HCT116 (cell line): ENCODE data around the gene PHF2.

Experiments used
- EGR1 ChIP-seq: IDR thresholded peaks from 2 replicates; pipeline ENCODE4 v1.6.1; 2012; ENCODE audit warnings: low read depth
- EZH2 ChIP-seq: fragments of 200-600 bp; sonication (generic); IDR thresholded peaks from 2 replicates; pipeline ENCODE4 v1.6.1; 2017; ENCODE audit warnings: antibody characterized with exemption, mixed run types
- EZH2phosphoT487 ChIP-seq: fragments of 200-600 bp; IDR thresholded peaks from 2 replicates; pipeline ENCODE4 v1.6.1; 2018; ENCODE audit warnings: antibody characterized with exemption, borderline replicate concordance
- FOSL1 ChIP-seq: IDR thresholded peaks from 2 replicates; pipeline ENCODE4 v1.6.1; 2012; ENCODE audit warnings: low read depth
- JUND ChIP-seq: IDR thresholded peaks from 2 replicates; pipeline ENCODE4 v1.6.1; 2012
- POLR2A ChIP-seq: IDR thresholded peaks from 2 replicates; pipeline ENCODE4 v1.7.0; 2011; ENCODE audit warnings: borderline replicate concordance; ENCODE audit not compliant: insufficient read depth, insufficient read length; ENCODE audit errors: extremely low read depth
- POLR2AphosphoS5 ChIP-seq: IDR thresholded peaks from 2 replicates; pipeline ENCODE4 v1.6.1; 2011; ENCODE audit warnings: mild to moderate bottlenecking, low read depth, low read length, moderate library complexity
- SIN3A ChIP-seq: IDR thresholded peaks from 2 replicates; pipeline ENCODE4 v1.6.1; 2012; ENCODE audit warnings: low read depth
- TF ChIP-seq, protein P1 (sequence below), 3 experiments: fragments of 200-600 bp in 1 of 3; sonication (generic) in 1 of 3; IDR thresholded peaks in 2 of 3; conservative IDR thresholded peaks in 1 of 3; 2 replicates each; pipeline ENCODE4 v1.5.1; 2012 to 2017; ENCODE audit warnings: low read depth in 2 of 3, low read length in 2 of 3, antibody characterized with exemption in 1 of 3, borderline replicate concordance in 1 of 3, control low read depth in 1 of 3, mild to moderate bottlenecking in 1 of 3, mixed read lengths in 1 of 3, mixed run types in 1 of 3, moderate library complexity in 1 of 3; ENCODE audit not compliant: insufficient read depth in 1 of 3
- TF ChIP-seq, protein P2 (sequence below): IDR thresholded peaks from 2 replicates; pipeline ENCODE4 v1.6.1; 2012
- TF ChIP-seq, protein P3 (sequence below): IDR thresholded peaks from 2 replicates; pipeline ENCODE4 v1.6.1; 2012; ENCODE audit warnings: low read depth

DNA sequence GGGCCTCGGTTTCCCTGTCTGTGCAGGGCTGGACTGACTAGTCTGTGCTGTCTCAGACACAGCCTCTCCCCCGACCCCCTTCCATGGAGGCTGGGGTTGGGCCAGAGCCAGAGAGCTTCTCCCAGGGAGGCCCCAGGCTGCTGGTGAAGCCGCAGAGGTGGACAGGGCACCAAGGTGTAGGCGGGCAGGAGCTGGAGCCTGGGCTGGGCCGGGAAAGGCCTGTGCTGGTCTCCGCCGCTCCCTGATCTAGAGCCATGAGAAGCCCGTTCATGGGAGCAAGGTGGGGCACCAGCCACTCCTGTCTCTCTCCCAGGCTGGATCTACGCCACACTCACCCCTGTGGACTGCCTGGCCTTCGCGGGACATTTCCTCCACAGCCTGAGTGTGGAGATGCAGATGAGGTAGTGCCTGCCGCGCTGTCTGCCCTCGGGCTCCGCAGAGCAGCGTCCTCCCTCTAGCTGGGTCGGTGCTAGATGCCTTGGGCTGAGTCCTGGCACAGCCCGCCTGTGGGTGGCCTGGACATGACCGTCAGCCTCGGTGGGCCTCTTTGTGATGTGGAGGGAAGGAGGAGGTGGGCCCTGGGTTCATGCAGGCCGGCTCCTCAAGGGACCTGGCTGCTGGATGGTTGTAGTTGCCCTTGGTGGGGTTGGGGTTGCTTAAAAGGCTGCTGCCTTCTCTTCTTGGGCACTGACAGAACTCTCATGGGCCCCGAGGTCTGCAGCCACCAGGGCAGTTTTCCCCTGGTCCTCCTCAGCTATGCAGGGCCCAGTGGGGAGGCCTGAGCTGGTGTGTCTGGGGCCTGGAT lies 79.4 kb downstream of the PHF2 start:
- TF ChIP-seq EZH2, result no peak
- no peak for TF ChIP-seq POLR2AphosphoS5
- TF ChIP-seq EGR1, result no peak
- TF ChIP-seq FOSL1, result no peak
- TF ChIP-seq, protein P1, sequence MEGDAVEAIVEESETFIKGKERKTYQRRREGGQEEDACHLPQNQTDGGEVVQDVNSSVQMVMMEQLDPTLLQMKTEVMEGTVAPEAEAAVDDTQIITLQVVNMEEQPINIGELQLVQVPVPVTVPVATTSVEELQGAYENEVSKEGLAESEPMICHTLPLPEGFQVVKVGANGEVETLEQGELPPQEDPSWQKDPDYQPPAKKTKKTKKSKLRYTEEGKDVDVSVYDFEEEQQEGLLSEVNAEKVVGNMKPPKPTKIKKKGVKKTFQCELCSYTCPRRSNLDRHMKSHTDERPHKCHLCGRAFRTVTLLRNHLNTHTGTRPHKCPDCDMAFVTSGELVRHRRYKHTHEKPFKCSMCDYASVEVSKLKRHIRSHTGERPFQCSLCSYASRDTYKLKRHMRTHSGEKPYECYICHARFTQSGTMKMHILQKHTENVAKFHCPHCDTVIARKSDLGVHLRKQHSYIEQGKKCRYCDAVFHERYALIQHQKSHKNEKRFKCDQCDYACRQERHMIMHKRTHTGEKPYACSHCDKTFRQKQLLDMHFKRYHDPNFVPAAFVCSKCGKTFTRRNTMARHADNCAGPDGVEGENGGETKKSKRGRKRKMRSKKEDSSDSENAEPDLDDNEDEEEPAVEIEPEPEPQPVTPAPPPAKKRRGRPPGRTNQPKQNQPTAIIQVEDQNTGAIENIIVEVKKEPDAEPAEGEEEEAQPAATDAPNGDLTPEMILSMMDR (IDR thresholded peaks at IDR 0.05 in 2 of 3, conservative IDR thresholded peaks at IDR 0.05 in 1 of 3; ENCODE audit: borderline replicate concordance in 1 of 3, insufficient read depth in 1 of 3, low read depth in 2 of 3, low read length in 2 of 3), result no peak
- TF ChIP-seq POLR2A, result no peak
- no peak for TF ChIP-seq SIN3A
- TF ChIP-seq, protein P2, sequence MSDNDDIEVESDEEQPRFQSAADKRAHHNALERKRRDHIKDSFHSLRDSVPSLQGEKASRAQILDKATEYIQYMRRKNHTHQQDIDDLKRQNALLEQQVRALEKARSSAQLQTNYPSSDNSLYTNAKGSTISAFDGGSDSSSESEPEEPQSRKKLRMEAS, result no peak
- no peak for TF ChIP-seq JUND
- TF ChIP-seq, protein P3, sequence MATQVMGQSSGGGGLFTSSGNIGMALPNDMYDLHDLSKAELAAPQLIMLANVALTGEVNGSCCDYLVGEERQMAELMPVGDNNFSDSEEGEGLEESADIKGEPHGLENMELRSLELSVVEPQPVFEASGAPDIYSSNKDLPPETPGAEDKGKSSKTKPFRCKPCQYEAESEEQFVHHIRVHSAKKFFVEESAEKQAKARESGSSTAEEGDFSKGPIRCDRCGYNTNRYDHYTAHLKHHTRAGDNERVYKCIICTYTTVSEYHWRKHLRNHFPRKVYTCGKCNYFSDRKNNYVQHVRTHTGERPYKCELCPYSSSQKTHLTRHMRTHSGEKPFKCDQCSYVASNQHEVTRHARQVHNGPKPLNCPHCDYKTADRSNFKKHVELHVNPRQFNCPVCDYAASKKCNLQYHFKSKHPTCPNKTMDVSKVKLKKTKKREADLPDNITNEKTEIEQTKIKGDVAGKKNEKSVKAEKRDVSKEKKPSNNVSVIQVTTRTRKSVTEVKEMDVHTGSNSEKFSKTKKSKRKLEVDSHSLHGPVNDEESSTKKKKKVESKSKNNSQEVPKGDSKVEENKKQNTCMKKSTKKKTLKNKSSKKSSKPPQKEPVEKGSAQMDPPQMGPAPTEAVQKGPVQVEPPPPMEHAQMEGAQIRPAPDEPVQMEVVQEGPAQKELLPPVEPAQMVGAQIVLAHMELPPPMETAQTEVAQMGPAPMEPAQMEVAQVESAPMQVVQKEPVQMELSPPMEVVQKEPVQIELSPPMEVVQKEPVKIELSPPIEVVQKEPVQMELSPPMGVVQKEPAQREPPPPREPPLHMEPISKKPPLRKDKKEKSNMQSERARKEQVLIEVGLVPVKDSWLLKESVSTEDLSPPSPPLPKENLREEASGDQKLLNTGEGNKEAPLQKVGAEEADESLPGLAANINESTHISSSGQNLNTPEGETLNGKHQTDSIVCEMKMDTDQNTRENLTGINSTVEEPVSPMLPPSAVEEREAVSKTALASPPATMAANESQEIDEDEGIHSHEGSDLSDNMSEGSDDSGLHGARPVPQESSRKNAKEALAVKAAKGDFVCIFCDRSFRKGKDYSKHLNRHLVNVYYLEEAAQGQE, result no peak
- no peak for TF ChIP-seq EZH2phosphoT487
